ENCODE data around the gene USP25.

GRCh38 chr21:15775981-15776380 is 46.2 kb downstream of the USP25 start:
- TF ChIP-seq CTCF (IDR thresholded peaks at IDR 0.05) (no peak), REST (IDR thresholded peaks at IDR 0.05; ENCODE audit: insufficient read depth in 1 of 2, low read depth in 2 of 2, low read length in 1 of 2) (no peak), POLR2AphosphoS5 (IDR thresholded peaks at IDR 0.05; ENCODE audit: low read depth, low read length) (no peak), TCF7L2 (IDR thresholded peaks at IDR 0.05; ENCODE audit: low read depth, low read length) (no peak)

Measured in Panc1 (cell line).